ENCODE results near the gene KRTAP12-1.
"Not testable (repeated sequence)": the region's sequence is repeated elsewhere in the genome, so short reads cannot be mapped to it uniquely, and the experiment has no call there.

Gene KRTAP12-1

GRCh38 chr21:44702111-44702972 is 20.4 kb upstream of the KRTAP12-1 start:
- no peak for DNase-seq (ENCODE audit: low read depth)
- no peak overlapping the region for H3K4me3 ChIP-seq (replicated peaks; ENCODE audit: low read depth, low read length)
- no peak for TF ChIP-seq CTCF (IDR thresholded peaks at IDR 0.05; ENCODE audit: low read length, missing control alignments)

GRCh38 chr21:44701541-44701940 is 19.6 kb upstream of the KRTAP12-1 start:
- DNase-seq (ENCODE audit: low read depth), result no peak
- no peak for TF ChIP-seq CTCF (IDR thresholded peaks at IDR 0.05; ENCODE audit: low read length, missing control alignments)
- H3K4me3 ChIP-seq (replicated peaks; ENCODE audit: low read depth, low read length), result no peak overlapping the region

GRCh38 chr21:44701023-44701400 is 19.0 kb upstream of the KRTAP12-1 start:
- no peak for DNase-seq (ENCODE audit: low read depth)
- no peak for TF ChIP-seq CTCF (IDR thresholded peaks at IDR 0.05; ENCODE audit: low read length, missing control alignments)
- no peak overlapping the region for H3K4me3 ChIP-seq (replicated peaks; ENCODE audit: low read depth, low read length)

- no peak for DNase-seq (ENCODE audit: low read depth)
- no peak overlapping the region for H3K4me3 ChIP-seq (replicated peaks; ENCODE audit: low read depth, low read length)
- no peak for TF ChIP-seq CTCF (IDR thresholded peaks at IDR 0.05; ENCODE audit: low read length, missing control alignments)
Observed at GRCh38 chr21:44700101-44701022, 18.4 kb upstream of the KRTAP12-1 start.

- no peak for DNase-seq (ENCODE audit: low read depth)
- TF ChIP-seq CTCF (IDR thresholded peaks at IDR 0.05; ENCODE audit: low read length, missing control alignments), result no peak
- H3K4me3 ChIP-seq (replicated peaks; ENCODE audit: low read depth, low read length), result no peak overlapping the region
Observed at GRCh38 chr21:44699502-44700001, 17.6 kb upstream of the KRTAP12-1 start.

- TF ChIP-seq CTCF (IDR thresholded peaks at IDR 0.05; ENCODE audit: low read length, missing control alignments), result no peak
- no peak for DNase-seq (ENCODE audit: low read depth)
- no peak overlapping the region for H3K4me3 ChIP-seq (replicated peaks; ENCODE audit: low read depth, low read length)
Observed at GRCh38 chr21:44697811-44698734, 16.1 kb upstream of the KRTAP12-1 start.

GRCh38 chr21:44697172-44697810 is 15.3 kb upstream of the KRTAP12-1 start, which contains the start of gene KRTAP10-12:
Gene KRTAP10-12 (plus strand): TSS chr21:44697172. CDS start chr21:44697202, 30 bp downstream.
- DNase-seq (ENCODE audit: low read depth), result not testable (repeated sequence)

More at GRCh38 chr21:44697172-44697810, 15.3 kb upstream of the KRTAP12-1 start, which contains the start of gene KRTAP10-12:
- H3K4me3 ChIP-seq (replicated peaks; ENCODE audit: low read depth, low read length), result not testable (repeated sequence)
